Endothelial cell of umbilical vein (primary cell): Measurements from ENCODE around the gene MAN2C1. TPM values are rescaled to one million over a fixed set of nuclear protein-coding genes. Genes with fewer than 3 reads are reported as not detected.

Experiments
- BruUV-seq: library from RNA; stranded (reverse); fragments of 400-500 nt; replicated peaks from 2 replicates; lab custom pipeline; 2021; lab: Mats Ljungman, UMichigan
- CTCF ChIA-PET: fragments of 300-600, 350-600 bp; sonication (Branson Sonifier 250); formaldehyde crosslinking; loops from one replicate; lab custom pipeline; 2021; ENCODE audit warnings: antibody characterized with exemption, inconsistent platforms; lab: Charles Lee
- POLR2A ChIA-PET: fragments of 300-600, 350-600 bp; sonication (Branson Sonifier 250); formaldehyde crosslinking; loops from one replicate; lab custom pipeline; 2021; ENCODE audit warnings: antibody characterized with exemption, inconsistent platforms; lab: Charles Lee
- DNase-seq: peaks from one replicate; pipeline ENCODE4 v3.0.0-alpha.2; 2011; ENCODE audit warnings: low read depth, low spot score
- FAIRE-seq: peaks from 2 replicates; lab custom pipeline; 2011; peaks lifted over from hg19 to GRCh38; lab: Jason Lieb, UNC
- H2AFZ ChIP-seq: 2 replicates; pipeline ENCODE4 v1.6.0; 2012; ENCODE audit warnings: low read depth, low read length, control low read depth, inconsistent platforms
- H3K27ac ChIP-seq: 2 replicates; pipeline ENCODE4 v1.5.1; 2011; ENCODE audit warnings: low read depth, mild to moderate bottlenecking, control low read depth, low read length, moderate library complexity; ENCODE audit not compliant: insufficient read depth
- H3K27me3 ChIP-seq, 2 experiments: 2 replicates each; pipeline versions ENCODE4 v1.6.0 to v1.6.1; 2011; ENCODE audit warnings: low read length in 2 of 2, mixed read lengths in 1 of 2; ENCODE audit not compliant: control insufficient read depth in 2 of 2, insufficient read depth in 2 of 2
- H3K36me3 ChIP-seq, 2 experiments: 2 replicates in 1 of 2; 3 replicates in 1 of 2; pipeline ENCODE4 v1.5.1; 2011; ENCODE audit warnings: low read length in 2 of 2, mild to moderate bottlenecking in 1 of 2, moderate library complexity in 1 of 2; ENCODE audit not compliant: control insufficient read depth in 2 of 2, insufficient read depth in 2 of 2; ENCODE audit errors: extremely low read depth in 1 of 2
- H3K4me1 ChIP-seq: 3 replicates; pipeline ENCODE4 v1.5.1; 2011; ENCODE audit warnings: mild to moderate bottlenecking, low read length; ENCODE audit not compliant: control insufficient read depth, insufficient read depth; ENCODE audit errors: extremely low read depth
- H3K4me2 ChIP-seq: 2 replicates; pipeline ENCODE4 v1.6.1; 2011; ENCODE audit warnings: low read length, control low read depth, mixed read lengths; ENCODE audit not compliant: insufficient read depth
- H3K4me3 ChIP-seq, 3 experiments: fragments of 200-600 bp in 1 of 3; sonication (generic), shearing (Covaris generic) in 1 of 3; replicated peaks in 1 of 3; 2 replicates each; pipeline ENCODE4 v1.5.1; 2011 to 2016; ENCODE audit warnings: control low read depth in 3 of 3, low read length in 3 of 3, mild to moderate bottlenecking in 2 of 3, inconsistent platforms in 1 of 3, low read depth in 1 of 3, moderate library complexity in 1 of 3; ENCODE audit not compliant: insufficient read depth in 1 of 3
- H3K79me2 ChIP-seq: 2 replicates; pipeline ENCODE4 v1.6.0; 2012; ENCODE audit warnings: low read length, inconsistent platforms; ENCODE audit not compliant: control insufficient read depth, insufficient read depth
- H3K9ac ChIP-seq: replicated peaks from 2 replicates; pipeline ENCODE3; 2011; ENCODE audit warnings: low read length, control low read depth; ENCODE audit not compliant: insufficient read depth; ENCODE audit errors: extremely low read depth
- H3K9me1 ChIP-seq: replicated peaks from 3 replicates; pipeline ENCODE4 v1.6.0; 2011; ENCODE audit warnings: mild to moderate bottlenecking, low read length; ENCODE audit not compliant: control insufficient read depth, insufficient read depth; ENCODE audit errors: extremely low read depth
- H3K9me3 ChIP-seq: replicated peaks from 2 replicates; pipeline ENCODE4 v1.5.1; 2012; ENCODE audit warnings: low read length, inconsistent platforms; ENCODE audit not compliant: control insufficient read depth, insufficient read depth
- H4K20me1 ChIP-seq: replicated peaks from 2 replicates; pipeline ENCODE3; 2011; ENCODE audit warnings: mild to moderate bottlenecking, low read length; ENCODE audit not compliant: control insufficient read depth, insufficient read depth; ENCODE audit errors: extremely low read depth
- EZH2 ChIP-seq: IDR thresholded peaks from 2 replicates; pipeline ENCODE4 v1.6.1; 2012; ENCODE audit warnings: borderline replicate concordance, low read depth, mild to moderate bottlenecking, moderate library complexity, low read length, inconsistent platforms; ENCODE audit not compliant: severe bottlenecking
- FOS ChIP-seq: IDR thresholded peaks from 2 replicates; pipeline ENCODE4 v1.6.1; 2011; ENCODE audit warnings: mild to moderate bottlenecking, low read length, moderate library complexity, borderline replicate concordance; ENCODE audit not compliant: insufficient read depth
- GATA2 ChIP-seq: IDR thresholded peaks from 2 replicates; pipeline ENCODE4 v1.7.0; 2011; ENCODE audit warnings: low read depth, mild to moderate bottlenecking, moderate library complexity, mixed read lengths, low read length; ENCODE audit not compliant: insufficient read length, insufficient read depth
- JUN ChIP-seq: IDR thresholded peaks from 2 replicates; pipeline ENCODE4 v1.6.1; 2011; ENCODE audit warnings: borderline replicate concordance, low read depth; ENCODE audit not compliant: insufficient read length, insufficient read depth
- MYC ChIP-seq: IDR thresholded peaks from one replicate; pipeline ENCODE4 v1.6.1; 2011; ENCODE audit warnings: mild to moderate bottlenecking, low read depth, low read length
- POLR2A ChIP-seq: IDR thresholded peaks from 2 replicates; pipeline ENCODE4 v1.6.1; 2012; ENCODE audit warnings: low read depth, mild to moderate bottlenecking, control low read depth, low read length
- POLR2AphosphoS5 ChIP-seq: IDR thresholded peaks from 2 replicates; pipeline ENCODE4 v1.6.1; 2012; ENCODE audit warnings: low read depth, mild to moderate bottlenecking, control low read depth, low read length, moderate library complexity; ENCODE audit not compliant: insufficient read depth
- dilution Hi-C: fragments of 300-500 bp; cut with MboI; formaldehyde crosslinking; loops from one replicate; pipeline ENCODE4 v1.15.0; 2019; ENCODE audit warnings: low sequenced_read_pairs; ENCODE audit not compliant: extremely low pct_ligation_motif_present
- intact Hi-C: fragments of 100-400 bp; cut with micrococcal nuclease; formaldehyde crosslinking; loops from one replicate; pipeline ENCODE4 v1.10.0; 2022
- polyA plus RNA-seq, 4 experiments: library from polyadenylated mRNA; depleted of rRNA in 3 of 4; stranded (reverse) in 3 of 4; unstranded in 1 of 4; fragments of >200 nt; gene quantifications; 2 replicates each; pipeline versions ENCODE4 v1.2.1 to v1.2.3, GENCODE V29; 2011 to 2012; ENCODE audit warnings: missing spikeins in 1 of 4
- total RNA-seq: library from RNA; stranded (reverse); gene quantifications from 2 replicates; pipeline ENCODE4 v1.2.3, GENCODE V29; 2021
- TF ChIP-seq, protein P1 (sequence below): IDR thresholded peaks from 2 replicates; pipeline ENCODE4 v1.6.1; 2011; ENCODE audit not compliant: insufficient read depth, insufficient read length
- TF ChIP-seq, protein P2 (sequence below), 2 donors: IDR thresholded peaks; 1 replicate in 1 of 2; 2 replicates in 1 of 2; pipeline ENCODE4 v1.5.1; 2011; ENCODE audit warnings: low read length in 2 of 2, mild to moderate bottlenecking in 2 of 2, moderate library complexity in 2 of 2, control low read depth in 1 of 2, inconsistent platforms in 1 of 2, low read depth in 1 of 2; ENCODE audit not compliant: insufficient read depth in 1 of 2; ENCODE audit errors: extremely low read depth in 1 of 2

The MAN2C1 gene
- total and polyA plus RNA-seq, 2 donors (not counting 3 experiments of a cell fraction or from before 2014, with no cell fraction given): 198 to 248 TPM

DNA sequence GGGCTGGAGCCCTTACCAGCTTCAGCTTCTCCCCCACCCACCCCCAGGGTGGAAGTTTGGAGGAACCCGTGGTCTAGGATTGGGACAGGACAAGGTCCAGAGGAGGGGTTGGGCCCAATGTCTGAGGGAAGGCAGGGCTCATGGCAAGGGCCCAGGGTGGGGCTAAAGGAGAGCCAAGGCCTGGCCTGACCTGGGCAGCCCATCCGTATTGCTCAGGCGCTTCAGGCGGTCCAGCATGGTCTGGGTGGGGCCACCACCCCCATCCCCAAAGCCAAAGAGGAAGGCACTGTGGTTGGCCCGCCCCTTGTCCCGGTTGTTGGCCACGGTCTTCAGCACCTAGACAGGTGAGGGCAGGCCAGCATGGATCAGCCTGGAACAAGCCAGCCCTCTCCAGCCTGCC lies 7.6 kb downstream of the MAN2C1 start:
- POLR2A ChIA-PET: no interaction called here

More for the DNA sequence above, 7.6 kb downstream of the MAN2C1 start:
- Histone ChIP-seq H3K27me3 (no peaks in the 10 kb centered on the region), H3K9me1 (no peaks in the 10 kb centered on the region), H3K27ac (no peak overlapping the region), H3K4me3 (no peak overlapping the region), H3K9ac (no peak overlapping the region), H3K4me1 (no peaks in the 10 kb centered on the region), H3K36me3 (peaks cover 4 to 58% of the 10 kb centered on the region in 2 experiments), H2AFZ (no peak overlapping the region), H3K79me2 (no peaks in the 10 kb centered on the region), H4K20me1 (no peaks in the 10 kb centered on the region), H3K9me3 (no peaks in the 10 kb centered on the region), H3K4me2 (no peak overlapping the region)
- TF ChIP-seq POLR2A (no peak), POLR2AphosphoS5 (no peak), EZH2 (no peak), FOS (no peak), GATA2 (no peak), JUN (no peak), MYC (no peak)
- TF ChIP-seq, protein P1, sequence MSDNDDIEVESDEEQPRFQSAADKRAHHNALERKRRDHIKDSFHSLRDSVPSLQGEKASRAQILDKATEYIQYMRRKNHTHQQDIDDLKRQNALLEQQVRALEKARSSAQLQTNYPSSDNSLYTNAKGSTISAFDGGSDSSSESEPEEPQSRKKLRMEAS: no peak
- TF ChIP-seq, protein P2, sequence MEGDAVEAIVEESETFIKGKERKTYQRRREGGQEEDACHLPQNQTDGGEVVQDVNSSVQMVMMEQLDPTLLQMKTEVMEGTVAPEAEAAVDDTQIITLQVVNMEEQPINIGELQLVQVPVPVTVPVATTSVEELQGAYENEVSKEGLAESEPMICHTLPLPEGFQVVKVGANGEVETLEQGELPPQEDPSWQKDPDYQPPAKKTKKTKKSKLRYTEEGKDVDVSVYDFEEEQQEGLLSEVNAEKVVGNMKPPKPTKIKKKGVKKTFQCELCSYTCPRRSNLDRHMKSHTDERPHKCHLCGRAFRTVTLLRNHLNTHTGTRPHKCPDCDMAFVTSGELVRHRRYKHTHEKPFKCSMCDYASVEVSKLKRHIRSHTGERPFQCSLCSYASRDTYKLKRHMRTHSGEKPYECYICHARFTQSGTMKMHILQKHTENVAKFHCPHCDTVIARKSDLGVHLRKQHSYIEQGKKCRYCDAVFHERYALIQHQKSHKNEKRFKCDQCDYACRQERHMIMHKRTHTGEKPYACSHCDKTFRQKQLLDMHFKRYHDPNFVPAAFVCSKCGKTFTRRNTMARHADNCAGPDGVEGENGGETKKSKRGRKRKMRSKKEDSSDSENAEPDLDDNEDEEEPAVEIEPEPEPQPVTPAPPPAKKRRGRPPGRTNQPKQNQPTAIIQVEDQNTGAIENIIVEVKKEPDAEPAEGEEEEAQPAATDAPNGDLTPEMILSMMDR (IDR thresholded peaks at IDR 0.05; ENCODE audit: extremely low read depth in 1 of 2, insufficient read depth in 1 of 2, low read depth in 1 of 2, low read length in 2 of 2): no peak
- FAIRE-seq: no peak
- no TSS peak for BruUV-seq
- intact Hi-C loops: loop anchor here (10.0 kb wide), 1 partner anchor 444 kb away; no protein-coding TSS in a partner anchor
- no peak for DNase-seq
- dilution Hi-C loops: no loop called here
- CTCF ChIA-PET: interaction anchor here (2.3 kb wide), 1 partner anchor 8 kb away, joined by 9 read pairs; the partner anchor contains the start of gene MAN2C1
